ENCODE measurements around the gene STK32C. TPM values are rescaled to one million over a fixed set of nuclear protein-coding genes. Genes with fewer than 3 reads are reported as not detected.

The STK32C gene
- total RNA-seq, 2 donors from 2014 or later, result 7.2 to 21.5 TPM

DNA sequence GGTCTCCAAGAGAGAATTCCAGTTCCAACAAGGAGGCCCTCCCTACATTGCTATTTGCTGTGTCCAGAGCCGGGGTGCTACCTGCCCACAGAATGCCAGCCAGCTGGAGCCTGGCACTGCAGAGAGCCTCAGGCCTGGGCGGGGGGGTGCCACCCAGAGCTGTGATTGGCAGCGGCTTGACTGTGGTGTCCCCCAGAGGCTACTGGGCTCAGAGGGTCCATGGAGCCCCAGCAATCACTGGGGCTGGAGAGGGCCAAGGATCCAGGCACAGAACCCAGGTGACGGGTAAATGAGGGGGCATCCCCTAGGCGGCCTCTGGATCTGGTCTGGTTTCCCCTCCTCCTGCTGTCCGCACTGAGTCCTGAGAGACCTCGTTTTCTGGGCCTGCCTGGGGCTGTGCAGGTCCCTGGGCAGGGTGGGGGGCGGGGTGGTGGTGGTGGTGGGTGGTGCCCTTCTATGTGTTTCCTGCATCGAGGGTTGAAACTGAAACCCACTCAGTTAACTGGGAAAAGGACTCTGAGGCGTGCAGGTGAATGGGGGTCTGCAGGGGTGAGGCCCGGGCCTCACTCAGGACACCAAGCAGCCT lies 108.4 kb downstream of the STK32C start:
- no peaks in the 10 kb centered on the region for H3K36me3 ChIP-seq
- intact Hi-C loops (cut with DNase I), result no loop called here
- WGBS, result 89% methylated on average over 11 of the region's 11 CpGs
- H3K27ac ChIP-seq, result no peak overlapping the region
- no peaks in the 10 kb centered on the region for H3K27me3 ChIP-seq (replicated peaks; ENCODE audit: insufficient read depth)
- H3K4me3 ChIP-seq, result no peak overlapping the region
- DNase-seq (ENCODE audit: low spot score), result no peak
- no peaks in the 10 kb centered on the region for H3K9me3 ChIP-seq
- no peaks in the 10 kb centered on the region for H3K4me1 ChIP-seq (replicated peaks)
- TF ChIP-seq POLR2AphosphoS5 (IDR thresholded peaks at IDR 0.05) (no peak), POLR2A (IDR thresholded peaks at IDR 0.05) (no peak)
- TF ChIP-seq, protein P1, sequence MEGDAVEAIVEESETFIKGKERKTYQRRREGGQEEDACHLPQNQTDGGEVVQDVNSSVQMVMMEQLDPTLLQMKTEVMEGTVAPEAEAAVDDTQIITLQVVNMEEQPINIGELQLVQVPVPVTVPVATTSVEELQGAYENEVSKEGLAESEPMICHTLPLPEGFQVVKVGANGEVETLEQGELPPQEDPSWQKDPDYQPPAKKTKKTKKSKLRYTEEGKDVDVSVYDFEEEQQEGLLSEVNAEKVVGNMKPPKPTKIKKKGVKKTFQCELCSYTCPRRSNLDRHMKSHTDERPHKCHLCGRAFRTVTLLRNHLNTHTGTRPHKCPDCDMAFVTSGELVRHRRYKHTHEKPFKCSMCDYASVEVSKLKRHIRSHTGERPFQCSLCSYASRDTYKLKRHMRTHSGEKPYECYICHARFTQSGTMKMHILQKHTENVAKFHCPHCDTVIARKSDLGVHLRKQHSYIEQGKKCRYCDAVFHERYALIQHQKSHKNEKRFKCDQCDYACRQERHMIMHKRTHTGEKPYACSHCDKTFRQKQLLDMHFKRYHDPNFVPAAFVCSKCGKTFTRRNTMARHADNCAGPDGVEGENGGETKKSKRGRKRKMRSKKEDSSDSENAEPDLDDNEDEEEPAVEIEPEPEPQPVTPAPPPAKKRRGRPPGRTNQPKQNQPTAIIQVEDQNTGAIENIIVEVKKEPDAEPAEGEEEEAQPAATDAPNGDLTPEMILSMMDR (IDR thresholded peaks at IDR 0.05), result no peak

DNA sequence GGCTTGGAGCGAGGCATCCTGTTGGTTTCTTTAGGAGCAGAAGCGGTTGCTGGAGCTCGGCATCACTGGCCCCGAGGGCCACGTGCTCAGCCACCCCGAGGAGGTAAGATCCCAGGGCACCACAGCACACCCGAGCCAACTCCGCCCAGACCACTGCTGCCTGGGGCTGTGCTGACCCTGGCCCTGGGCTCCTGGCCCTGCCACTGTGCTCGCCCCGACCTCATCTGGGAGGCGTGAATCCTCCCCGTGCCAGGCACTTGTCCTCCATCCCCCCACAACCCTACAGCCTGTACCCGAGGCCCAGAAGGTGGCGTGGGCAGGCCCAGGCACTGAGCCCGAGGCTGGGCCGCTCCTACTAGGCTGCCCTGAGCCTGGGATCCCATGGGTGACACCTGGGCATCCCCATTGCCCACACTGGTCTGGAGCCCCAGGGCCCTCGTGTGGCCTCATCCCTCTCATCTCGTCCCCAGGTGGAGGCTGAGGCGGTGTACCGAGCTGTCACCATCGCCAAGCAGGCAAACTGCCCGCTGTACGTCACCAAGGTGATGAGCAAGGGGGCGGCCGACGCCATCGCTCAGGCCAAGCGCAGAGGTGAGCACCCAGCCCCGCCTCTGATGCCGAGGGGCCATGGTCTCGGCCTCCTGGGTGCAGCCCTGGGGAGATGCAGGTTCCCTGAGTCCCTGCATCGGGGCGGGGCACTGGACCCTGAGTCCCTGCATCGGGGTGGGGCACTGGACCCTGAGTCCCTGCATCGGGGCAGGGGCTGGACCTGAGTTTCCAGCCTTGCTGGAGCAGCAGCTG lies 109.2 kb downstream of the STK32C start:
- intact Hi-C loops (cut with DNase I), result no loop called here
- H3K4me1 ChIP-seq (replicated peaks), result no peaks in the 10 kb centered on the region
- no peak overlapping the region for H3K4me3 ChIP-seq
- no peaks in the 10 kb centered on the region for H3K27me3 ChIP-seq (replicated peaks; ENCODE audit: insufficient read depth)
- WGBS, result 92% methylated on average over 29 of the region's 35 CpGs
- no peaks in the 10 kb centered on the region for H3K9me3 ChIP-seq
- H3K36me3 ChIP-seq, result no peaks in the 10 kb centered on the region
- H3K27ac ChIP-seq, result no peak overlapping the region
- no peak for TF ChIP-seq POLR2A (IDR thresholded peaks at IDR 0.05)
- no peak for TF ChIP-seq POLR2AphosphoS5 (IDR thresholded peaks at IDR 0.05)
- TF ChIP-seq, protein P1 (IDR thresholded peaks at IDR 0.05), result no peak
- DNase-seq (ENCODE audit: low spot score), result no peak

DNA sequence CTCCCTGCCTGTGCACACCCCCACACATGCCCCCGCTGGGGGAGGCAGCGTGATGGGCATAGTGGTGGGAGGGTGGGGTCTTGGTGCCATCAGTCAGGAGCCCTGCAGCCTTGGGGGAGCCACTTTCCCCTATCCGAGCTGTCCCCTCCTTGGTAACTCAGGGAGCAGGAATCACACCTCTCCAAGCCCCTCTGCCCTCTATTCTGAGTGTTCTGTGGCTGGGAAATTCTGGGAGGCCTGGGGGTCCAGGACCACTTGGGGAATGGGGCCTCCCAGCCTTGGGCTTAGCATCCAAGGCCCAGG lies 109.7 kb downstream of the STK32C start:
- Histone ChIP-seq H3K9me3 (no peaks in the 10 kb centered on the region), H3K27ac (no peak overlapping the region), H3K4me3 (no peak overlapping the region), H3K27me3 (replicated peaks; ENCODE audit: insufficient read depth) (no peaks in the 10 kb centered on the region), H3K4me1 (replicated peaks) (no peaks in the 10 kb centered on the region), H3K36me3 (no peaks in the 10 kb centered on the region)
- 95% methylated on average over 3 of the region's 3 CpGs for WGBS
- DNase-seq (ENCODE audit: low spot score), result no peak
- intact Hi-C loops (cut with DNase I), result no loop called here
- TF ChIP-seq POLR2AphosphoS5 (IDR thresholded peaks at IDR 0.05) (no peak), POLR2A (IDR thresholded peaks at IDR 0.05) (no peak)
- TF ChIP-seq, protein P1 (IDR thresholded peaks at IDR 0.05), result no peak

DNA sequence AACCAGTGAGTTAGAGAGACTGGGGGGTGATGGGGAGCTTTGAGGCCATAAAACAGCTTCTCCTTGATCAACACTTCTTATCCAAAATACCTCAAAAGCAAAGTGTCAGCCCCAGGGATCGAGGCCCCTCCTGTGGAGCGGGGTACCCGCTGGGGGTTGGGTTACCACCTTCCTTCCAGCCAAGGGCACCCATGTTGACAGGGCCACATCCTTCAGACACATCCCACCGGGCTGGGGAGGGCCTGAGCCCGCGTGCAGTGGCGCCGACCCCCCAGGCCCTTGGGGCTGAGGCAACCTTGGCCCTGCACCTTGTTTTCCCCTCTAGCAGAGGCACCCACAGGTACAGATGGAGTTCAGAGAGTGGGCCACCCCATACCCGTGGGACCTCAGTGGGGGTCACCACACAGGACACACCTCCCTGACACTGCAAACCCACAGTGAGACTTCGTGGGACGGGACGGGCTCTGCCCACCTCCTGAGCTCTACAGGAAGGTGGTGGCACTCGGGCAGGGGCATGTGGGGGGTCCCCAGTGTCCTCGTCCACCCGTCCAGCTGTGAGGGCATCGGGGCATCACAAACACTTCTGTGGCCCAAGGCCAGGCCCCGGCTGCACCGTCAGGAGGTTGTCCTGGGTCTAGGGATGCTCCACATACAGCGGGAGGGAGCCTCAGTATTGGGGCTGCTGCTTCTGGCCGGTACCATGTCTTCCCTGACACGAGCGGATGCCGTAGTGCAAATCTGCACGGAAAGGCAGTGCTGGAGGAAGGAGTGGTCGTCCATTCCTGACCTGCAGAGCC lies 110.3 kb downstream of the STK32C start:
- H3K4me3 ChIP-seq, result no peak overlapping the region
- TF ChIP-seq, protein P1 (IDR thresholded peaks at IDR 0.05), result no peak
- TF ChIP-seq POLR2A (IDR thresholded peaks at IDR 0.05) (no peak), POLR2AphosphoS5 (IDR thresholded peaks at IDR 0.05) (no peak)
- H3K27me3 ChIP-seq (replicated peaks; ENCODE audit: insufficient read depth), result no peaks in the 10 kb centered on the region
- no peak for DNase-seq (ENCODE audit: low spot score)
- intact Hi-C loops (cut with DNase I), result no loop called here
- 87% methylated on average over 20 of the region's 25 CpGs for WGBS
- H3K36me3 ChIP-seq, result no peaks in the 10 kb centered on the region
- H3K4me1 ChIP-seq (replicated peaks), result no peaks in the 10 kb centered on the region
- no peak overlapping the region for H3K27ac ChIP-seq
- no peaks in the 10 kb centered on the region for H3K9me3 ChIP-seq

All from prostate gland (tissue), 2 donors.